ENCODE results near the gene UBE2H.

Gene UBE2H

GRCh38 chr7:129843978-129844840 lies 108.6 kb downstream of the UBE2H start (continued):
- TF ChIP-seq TSHZ1 (tag by site-specific recombination; IDR thresholded peaks at IDR 0.05; ENCODE audit: borderline replicate concordance) (no peak), ZNF202 (tag by site-specific recombination; IDR thresholded peaks at IDR 0.05; ENCODE audit: borderline replicate concordance) (no peak), PRDM2 (tag by site-specific recombination; IDR thresholded peaks at IDR 0.05; ENCODE audit: borderline replicate concordance) (no peak), ZNF292 (tag by site-specific recombination; IDR thresholded peaks at IDR 0.05; ENCODE audit: borderline replicate concordance, low read depth) (no peak), YY1 (tag by site-specific recombination; IDR thresholded peaks at IDR 0.05) (no peak)

GRCh38 chr7:129843365-129843898 lies 109.3 kb downstream of the UBE2H start:
- POLR2A ChIA-PET: no interaction called here
- H3K4me3 ChIP-seq (ENCODE audit: low read depth, low read length): no peak overlapping the region
- H3K27ac ChIP-seq (ENCODE audit: extremely low read depth, low read depth, low read length): no peak overlapping the region
- H3K9me3 ChIP-seq (ENCODE audit: control insufficient read depth, insufficient read depth, low read depth, low read length): no peaks in the 10 kb centered on the region
- peaks cover 9% of the 10 kb centered on the region; the same call in 1 of the 2 replicates for H3K4me1 ChIP-seq (ENCODE audit: control insufficient read depth, insufficient read depth, low read length)
- CTCF ChIA-PET: interaction anchor here (0.6 to 1.1 kb wide), 3 partner anchors 14 to 279 kb away, joined by 3 to 5 read pairs (median 3); no protein-coding TSS in a partner anchor
- H3K36me3 ChIP-seq (ENCODE audit: control insufficient read depth in 2 of 2, insufficient read depth in 1 of 2, low read length in 2 of 2): peaks cover 0 to 4% of the 10 kb centered on the region in 2 experiments; a peak in 1 of 3 replicates
- no peak for TF ChIP-seq ZNF341 (tag by site-specific recombination; IDR thresholded peaks at IDR 0.05; ENCODE audit: low read depth)
- no peak for TF ChIP-seq ZNF561 (tag by site-specific recombination; IDR thresholded peaks at IDR 0.05; ENCODE audit: borderline replicate concordance)
- no peak for TF ChIP-seq ZNF600 (tag by site-specific recombination; IDR thresholded peaks at IDR 0.05)
- no peak for TF ChIP-seq ZNF645 (tag by site-specific recombination; IDR thresholded peaks at IDR 0.05)
- no peak for TF ChIP-seq ZNF2 (tag by site-specific recombination; IDR thresholded peaks at IDR 0.05)
- TF ChIP-seq SP7 (tag by site-specific recombination; IDR thresholded peaks at IDR 0.05): no peak
- no peak for TF ChIP-seq ZSCAN5A (tag by site-specific recombination; IDR thresholded peaks at IDR 0.05)
- no peak for TF ChIP-seq ZNF394 (tag by site-specific recombination; IDR thresholded peaks at IDR 0.05; ENCODE audit: borderline replicate concordance)
- TF ChIP-seq ZNF639 (tag by site-specific recombination; IDR thresholded peaks at IDR 0.05): no peak
- no peak for TF ChIP-seq ZNF473 (tag by site-specific recombination; IDR thresholded peaks at IDR 0.05)
- no peak for TF ChIP-seq ZBTB7A (tag by site-specific recombination; IDR thresholded peaks at IDR 0.05; ENCODE audit: low read depth)

Data from HEK293 (cell line).